HG03558 (cell line): ENCODE data around the gene CDH23.

Experiments used
- ATAC-seq: cut with Tn5 transposase; IDR thresholded peaks from one replicate; pipeline ENCODE4 v1.9.1; 2021; ENCODE audit warnings: moderate number of reproducible peaks; ENCODE audit not compliant: unreplicated experiment; ENCODE audit errors: extremely low read depth

Gene CDH23

GRCh38 chr10:71413581-71413980, 16.9 kb downstream of the CDH23 start:
- ATAC-seq = no peak

GRCh38 chr10:71414359-71414758, 17.6 kb downstream of the CDH23 start:
- no peak for ATAC-seq

- no peak for ATAC-seq
Measured at GRCh38 chr10:71419002-71419540, 22.4 kb downstream of the CDH23 start.

GRCh38 chr10:71419750-71420149, 23.0 kb downstream of the CDH23 start:
- ATAC-seq = no peak

GRCh38 chr10:71421075-71421434, 24.3 kb downstream of the CDH23 start:
- no peak for ATAC-seq

GRCh38 chr10:71423250-71423649, 26.5 kb downstream of the CDH23 start:
- ATAC-seq = no peak

- ATAC-seq = no peak
Measured at GRCh38 chr10:71423901-71424300, 27.2 kb downstream of the CDH23 start.

- no peak for ATAC-seq
Measured at GRCh38 chr10:71424496-71425194, 27.9 kb downstream of the CDH23 start.

- no peak for ATAC-seq
Measured at GRCh38 chr10:71426058-71426605, 29.4 kb downstream of the CDH23 start.

- ATAC-seq = no peak
Measured at GRCh38 chr10:71427246-71427645, 30.5 kb downstream of the CDH23 start.

- ATAC-seq = no peak
Measured at GRCh38 chr10:71429304-71429703, 32.6 kb downstream of the CDH23 start.

GRCh38 chr10:71429929-71430328, 33.2 kb downstream of the CDH23 start:
- no peak for ATAC-seq

GRCh38 chr10:71431239-71432100, 34.8 kb downstream of the CDH23 start:
- no peak for ATAC-seq

GRCh38 chr10:71432101-71432905, 35.6 kb downstream of the CDH23 start:
- no peak for ATAC-seq

GRCh38 chr10:71432956-71433767, 36.4 kb downstream of the CDH23 start:
- ATAC-seq = no peak

- no peak for ATAC-seq
Measured at GRCh38 chr10:71433768-71434744, 37.3 kb downstream of the CDH23 start.

GRCh38 chr10:71434760-71435394, 38.2 kb downstream of the CDH23 start:
- no peak for ATAC-seq
